Mucosa of descending colon (tissue), 3 donors: ENCODE data around the gene SPIRE1. TPM values are rescaled to one million over a fixed set of nuclear protein-coding genes. Genes with fewer than 3 reads are reported as not detected.
"Not testable (repeated sequence)": the region's sequence is repeated elsewhere in the genome, so short reads cannot be mapped to it uniquely, and the experiment has no call there.

Source experiments
- ATAC-seq: fragments of 200-7000 bp; cut with Tn5 transposase; one replicate; pipeline ENCODE4 v1.9.1; 2020; ENCODE audit warnings: mild to moderate bottlenecking, moderate library complexity
- DNase-seq, 3 donors: peaks; one replicate each; pipeline ENCODE4 v3.0.0-alpha.2; 2020
- H3K36me3 ChIP-seq: fragments of 200-600 bp; one replicate; pipeline ENCODE4 v1.8.0; 2021; ENCODE audit warnings: low read depth, mild to moderate bottlenecking
- H3K4me1 ChIP-seq: fragments of 200-600 bp; one replicate; pipeline ENCODE4 v1.8.0; 2021; ENCODE audit warnings: low read depth, mild to moderate bottlenecking
- H3K4me3 ChIP-seq: fragments of 200-600 bp; one replicate; pipeline ENCODE4 v1.8.0; 2021; ENCODE audit warnings: mild to moderate bottlenecking
- H3K9me3 ChIP-seq: fragments of 200-600 bp; one replicate; pipeline ENCODE4 v1.8.0; 2021; ENCODE audit warnings: mild to moderate bottlenecking
- intact Hi-C, 2 donors: fragments of 100-400 bp; cut with DNase I in 1 of 2; cut with micrococcal nuclease in 1 of 2; formaldehyde crosslinking; loops; one replicate each; pipeline versions ENCODE4 v1.11.0 to v1.11.1; 2022; cut with DNase I, micrococcal nuclease
- total RNA-seq, 3 donors: library from RNA; stranded (reverse); fragmentation: NEBNext Ultra II Directional in 2 of 3; extraction: Animal tissue kit (Norgen Biotek cat#: 25700) in 2 of 3; gene quantifications; one replicate each; pipeline versions ENCODE4 v1.2.1 to v1.2.4, GENCODE V29; 2021 to 2023
- TF ChIP-seq, protein P1 (sequence below): fragments of 200-600 bp; IDR thresholded peaks from one replicate; pipeline ENCODE4 v1.8.0; 2022; ENCODE audit warnings: antibody characterized with exemption, mild to moderate bottlenecking
- donor health status: DM: no; HTN: no; CAD: no; lungs with moderate emphysema.
- donor health status: DM: no; HTN: no; CAD: no.
- donor health status: DM: no; HTN: yes; CAD: no.

Gene SPIRE1
- total RNA-seq, 3 donors from 2014 or later, result 4.7 to 32.8 (median 5.1) TPM

GRCh38 chr18:12637901-12638643 lies 19.8 kb downstream of the SPIRE1 start:
- DNase-seq, result no peak

GRCh38 chr18:12637393-12637792 lies 20.5 kb downstream of the SPIRE1 start:
- no peaks in the 10 kb centered on the region for H3K9me3 ChIP-seq
- H3K36me3 ChIP-seq, result no peaks in the 10 kb centered on the region
- ATAC-seq, result no peak
- H3K4me1 ChIP-seq, result no peaks in the 10 kb centered on the region
- TF ChIP-seq, protein P1, sequence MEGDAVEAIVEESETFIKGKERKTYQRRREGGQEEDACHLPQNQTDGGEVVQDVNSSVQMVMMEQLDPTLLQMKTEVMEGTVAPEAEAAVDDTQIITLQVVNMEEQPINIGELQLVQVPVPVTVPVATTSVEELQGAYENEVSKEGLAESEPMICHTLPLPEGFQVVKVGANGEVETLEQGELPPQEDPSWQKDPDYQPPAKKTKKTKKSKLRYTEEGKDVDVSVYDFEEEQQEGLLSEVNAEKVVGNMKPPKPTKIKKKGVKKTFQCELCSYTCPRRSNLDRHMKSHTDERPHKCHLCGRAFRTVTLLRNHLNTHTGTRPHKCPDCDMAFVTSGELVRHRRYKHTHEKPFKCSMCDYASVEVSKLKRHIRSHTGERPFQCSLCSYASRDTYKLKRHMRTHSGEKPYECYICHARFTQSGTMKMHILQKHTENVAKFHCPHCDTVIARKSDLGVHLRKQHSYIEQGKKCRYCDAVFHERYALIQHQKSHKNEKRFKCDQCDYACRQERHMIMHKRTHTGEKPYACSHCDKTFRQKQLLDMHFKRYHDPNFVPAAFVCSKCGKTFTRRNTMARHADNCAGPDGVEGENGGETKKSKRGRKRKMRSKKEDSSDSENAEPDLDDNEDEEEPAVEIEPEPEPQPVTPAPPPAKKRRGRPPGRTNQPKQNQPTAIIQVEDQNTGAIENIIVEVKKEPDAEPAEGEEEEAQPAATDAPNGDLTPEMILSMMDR, result no peak
- no peak for DNase-seq
- H3K4me3 ChIP-seq, result no peak overlapping the region
- intact Hi-C loops, result no loop called here

More at GRCh38 chr18:12637901-12638643, 19.8 kb downstream of the SPIRE1 start:
- Histone ChIP-seq H3K36me3 (no peaks in the 10 kb centered on the region), H3K4me1 (no peaks in the 10 kb centered on the region), H3K4me3 (no peak overlapping the region), H3K9me3 (no peaks in the 10 kb centered on the region)
- intact Hi-C loops, result no loop called here
- TF ChIP-seq, protein P1, result no peak
- no peak for ATAC-seq

GRCh38 chr18:12631831-12632477 lies 26.0 kb downstream of the SPIRE1 start:
- H3K9me3 ChIP-seq, result no peaks in the 10 kb centered on the region
- H3K36me3 ChIP-seq, result no peaks in the 10 kb centered on the region
- no peak overlapping the region for H3K4me3 ChIP-seq
- TF ChIP-seq, protein P1, result no peak
- H3K4me1 ChIP-seq, result no peaks in the 10 kb centered on the region
- ATAC-seq (no peak), DNase-seq (no peak)
- intact Hi-C loops, result no loop called here

GRCh38 chr18:12630136-12630535 lies 27.8 kb downstream of the SPIRE1 start:
- no peak overlapping the region for H3K4me3 ChIP-seq
- H3K9me3 ChIP-seq, result no peaks in the 10 kb centered on the region
- ATAC-seq, result no peak
- H3K4me1 ChIP-seq, result no peaks in the 10 kb centered on the region
- H3K36me3 ChIP-seq, result no peaks in the 10 kb centered on the region
- TF ChIP-seq, protein P1, result no peak
- intact Hi-C loops, result no loop called here
- no peak for DNase-seq

DNA sequence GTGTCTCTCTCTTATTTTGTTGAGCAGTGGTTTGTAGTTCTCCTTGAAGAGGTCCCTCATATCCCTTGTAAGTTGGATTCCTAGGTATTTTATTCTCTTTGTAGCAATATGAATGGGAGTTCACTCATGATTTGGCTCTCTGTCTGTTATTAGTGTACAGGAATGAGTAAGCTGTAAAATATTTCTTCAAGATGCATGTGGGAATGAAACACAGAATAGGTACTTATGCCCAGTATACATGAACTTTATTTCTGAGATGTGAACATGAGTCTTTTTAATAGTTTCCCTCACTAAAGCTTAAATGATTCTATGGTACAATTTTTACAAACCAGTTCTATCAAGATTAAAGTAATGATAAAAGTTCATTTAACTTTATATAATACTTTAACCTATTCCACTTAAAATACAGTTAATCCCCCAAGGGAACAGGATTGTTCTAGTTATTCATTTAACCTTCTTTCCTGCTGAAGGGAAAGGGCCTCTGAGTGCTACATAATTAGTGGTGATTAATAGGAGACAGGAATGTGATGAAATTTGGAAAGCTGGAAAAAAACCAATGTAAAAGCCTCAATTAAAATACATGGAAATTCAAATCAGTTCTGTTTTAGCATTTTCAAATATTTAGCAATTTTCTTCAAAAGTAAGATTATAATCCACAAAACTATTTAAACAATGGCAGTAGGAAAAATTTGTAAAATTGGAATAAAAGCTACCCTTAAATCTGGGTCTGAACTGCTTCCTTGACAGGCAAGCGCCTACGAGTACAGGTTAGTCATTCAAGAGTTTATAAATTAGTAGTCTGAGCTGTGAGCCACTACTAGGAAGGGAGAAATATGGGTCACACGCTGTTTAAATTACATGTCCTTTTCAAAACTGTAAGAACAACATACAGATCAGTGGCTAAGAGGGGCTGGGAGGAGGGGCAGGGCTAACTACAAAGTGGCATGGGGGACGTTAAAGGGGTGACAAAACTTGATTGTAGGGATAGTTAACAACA lies 28.9 kb downstream of the SPIRE1 start:
- no peaks in the 10 kb centered on the region for H3K9me3 ChIP-seq
- H3K36me3 ChIP-seq, result no peaks in the 10 kb centered on the region
- no peak overlapping the region for H3K4me3 ChIP-seq
- ATAC-seq, result no peak
- no peak for DNase-seq
- intact Hi-C loops, result no loop called here
- TF ChIP-seq, protein P1, result no peak
- no peaks in the 10 kb centered on the region for H3K4me1 ChIP-seq

DNA sequence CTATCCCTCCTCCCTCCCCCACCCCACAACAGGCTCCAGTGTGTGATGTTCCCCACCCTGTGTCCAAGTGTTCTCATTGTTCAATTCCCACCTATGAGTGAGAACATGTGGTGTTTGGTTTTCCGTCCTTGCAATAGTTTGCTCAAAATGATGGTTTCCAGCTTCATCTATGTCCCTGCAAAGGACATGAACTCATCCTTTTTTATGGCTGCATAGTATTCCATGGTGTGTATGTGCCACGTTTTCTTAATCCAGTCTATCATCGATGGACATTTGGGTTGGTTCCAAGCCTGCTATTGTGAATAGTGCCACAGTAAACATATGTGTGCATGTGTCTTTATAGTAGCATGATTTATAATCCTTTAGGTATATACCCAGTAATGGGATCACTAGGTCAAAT lies 30.7 kb downstream of the SPIRE1 start:
- DNase-seq, result not testable (repeated sequence)

More for the DNA sequence above, 30.7 kb downstream of the SPIRE1 start:
- H3K36me3 ChIP-seq, ATAC-seq, H3K4me3 ChIP-seq, H3K4me1 ChIP-seq, H3K9me3 ChIP-seq, intact Hi-C loops: not testable (repeated sequence)
